Stomach (tissue), 9 donors: ENCODE measurements around the gene PRPF6. TPM values are rescaled to one million over a fixed set of nuclear protein-coding genes. Genes with fewer than 3 reads are reported as not detected.

Experiments used
- DNase-seq, 2 donors: peaks; one replicate each; pipeline versions ENCODE4 v3.0.0 to v3.0.0-alpha.2; 2013 to 2019
- H3K27ac ChIP-seq, 5 donors: fragments of 200-600 bp in 4 of 5; sonication (generic) in 4 of 5; one replicate each; pipeline ENCODE4 v1.5.1; 2013 to 2019; ENCODE audit warnings: mild to moderate bottlenecking in 1 of 5, moderate library complexity in 1 of 5
- H3K27me3 ChIP-seq, 3 donors: fragments of 200-600 bp; sonication (generic); one replicate each; pipeline ENCODE4 v1.5.1; 2017 to 2019; ENCODE audit warnings: mixed run types in 1 of 3
- H3K36me3 ChIP-seq, 4 donors: fragments of 200-600 bp; sonication (generic); 1 replicate in 3 of 4; 2 replicates in 1 of 4; pipeline ENCODE4 v1.5.1; 2016 to 2019
- H3K4me1 ChIP-seq, 4 donors: fragments of 200-600 bp; sonication (generic); one replicate each; pipeline ENCODE4 v1.5.1; 2016 to 2019
- H3K4me3 ChIP-seq, 4 donors: fragments of 200-600 bp; sonication (generic) in 3 of 4; one replicate each; pipeline ENCODE4 v1.5.1; 2016 to 2019; ENCODE audit warnings: mild to moderate bottlenecking in 1 of 4
- H3K9me3 ChIP-seq, 4 donors: fragments of 200-600 bp; sonication (generic); one replicate each; pipeline ENCODE4 v1.5.1; 2016 to 2019
- EP300 ChIP-seq: sonication (generic); formaldehyde crosslinking; IDR thresholded peaks from one replicate; pipeline ENCODE4 v1.6.1; 2017; ENCODE audit warnings: antibody characterized with exemption
- POLR2A ChIP-seq, 4 donors: fragments of 450-650 bp; IDR thresholded peaks; one replicate each; pipeline ENCODE4 v1.6.1; 2016; ENCODE audit warnings: antibody characterized with exemption in 4 of 4, control low read depth in 2 of 4, mild to moderate bottlenecking in 1 of 4, moderate library complexity in 1 of 4
- POLR2AphosphoS5 ChIP-seq, 3 donors: sonication (generic); formaldehyde crosslinking; IDR thresholded peaks; one replicate each; pipeline ENCODE4 v1.6.1; 2016; ENCODE audit warnings: antibody characterized with exemption in 3 of 3
- WGBS, 5 donors: extraction: QIAGEN DNeasy Blood & Tissue Kit in 3 of 5; methylation state at CpG; one replicate each; pipeline versions ENCODE4 v1.1.5 to v1.1.7; 2013 to 2018; 5-methylcytosine and 5-hydroxymethylcytosine counted together
- intact Hi-C: fragments of 100-400 bp; cut with DNase I; formaldehyde crosslinking; loops from one replicate; pipeline ENCODE4 v1.15.1; 2023; ENCODE audit warnings: low total_unique reads
- polyA plus RNA-seq, 3 donors: library from polyadenylated mRNA; stranded (reverse); fragments of 200-250 nt; gene quantifications; one replicate each; pipeline ENCODE4 v1.2.3, GENCODE V29; 2013
- total RNA-seq, 5 donors: library from RNA; depleted of rRNA; stranded (reverse); fragments of >200 nt; gene quantifications; one replicate each; pipeline versions ENCODE4 v1.1.0 to v1.2.3, GENCODE V29; 2014 to 2016
- TF ChIP-seq, protein P1 (sequence below), 7 experiments: fragments of 450-650 bp in 4 of 7; fragments of 200-600 bp in 3 of 7; sonication (generic) in 3 of 7; IDR thresholded peaks; one replicate each; pipeline ENCODE4 v1.5.1; 2016 to 2019; ENCODE audit warnings: antibody characterized with exemption in 7 of 7, control low read depth in 2 of 7, mild to moderate bottlenecking in 1 of 7
- donor health status: healthy with polysubstance abuse.
- donor health status: Bipolar disorder and iron deficiency.
- donor health status: healthy.

The PRPF6 gene
- total and polyA plus RNA-seq, 8 donors, result 27.0 to 67.4 (median 39.6) TPM

DNA sequence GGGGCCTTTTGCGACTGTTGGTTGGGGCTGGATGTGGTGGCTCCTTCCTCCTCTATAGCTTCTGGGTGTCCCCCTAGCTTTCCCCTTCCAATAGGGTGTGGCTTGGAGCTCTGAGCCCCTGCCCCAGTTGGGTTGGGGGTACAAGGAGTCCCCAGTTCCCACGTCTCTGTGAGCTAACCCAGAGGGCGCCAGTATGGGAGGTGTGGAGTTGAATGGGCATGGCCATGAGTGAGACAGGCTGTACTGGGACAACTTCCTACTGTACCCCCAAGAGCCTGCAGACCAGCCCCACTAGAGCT lies 56.2 kb downstream of the PRPF6 start:
- no peaks in the 10 kb centered on the region for H3K9me3 ChIP-seq
- no peak overlapping the region for H3K27ac ChIP-seq
- intact Hi-C loops, result no loop called here
- TF ChIP-seq POLR2A (IDR thresholded peaks at IDR 0.05) (no peak), EP300 (no peak)
- no peak overlapping the region for H3K4me3 ChIP-seq
- peaks cover 29 to 55% (median 50%) of the 10 kb centered on the region in 4 donors for H3K4me1 ChIP-seq
- no peak for DNase-seq
- peaks cover 11 to 36% (median 35%) of the 10 kb centered on the region in 4 donors for H3K36me3 ChIP-seq
- peaks cover 0 to 68% (median 60%) of the 10 kb centered on the region in 3 donors for H3K27me3 ChIP-seq
- 53 to 67% (median 63%) methylated on average over 3 of the region's 3 CpGs for WGBS, 5 donors

DNA sequence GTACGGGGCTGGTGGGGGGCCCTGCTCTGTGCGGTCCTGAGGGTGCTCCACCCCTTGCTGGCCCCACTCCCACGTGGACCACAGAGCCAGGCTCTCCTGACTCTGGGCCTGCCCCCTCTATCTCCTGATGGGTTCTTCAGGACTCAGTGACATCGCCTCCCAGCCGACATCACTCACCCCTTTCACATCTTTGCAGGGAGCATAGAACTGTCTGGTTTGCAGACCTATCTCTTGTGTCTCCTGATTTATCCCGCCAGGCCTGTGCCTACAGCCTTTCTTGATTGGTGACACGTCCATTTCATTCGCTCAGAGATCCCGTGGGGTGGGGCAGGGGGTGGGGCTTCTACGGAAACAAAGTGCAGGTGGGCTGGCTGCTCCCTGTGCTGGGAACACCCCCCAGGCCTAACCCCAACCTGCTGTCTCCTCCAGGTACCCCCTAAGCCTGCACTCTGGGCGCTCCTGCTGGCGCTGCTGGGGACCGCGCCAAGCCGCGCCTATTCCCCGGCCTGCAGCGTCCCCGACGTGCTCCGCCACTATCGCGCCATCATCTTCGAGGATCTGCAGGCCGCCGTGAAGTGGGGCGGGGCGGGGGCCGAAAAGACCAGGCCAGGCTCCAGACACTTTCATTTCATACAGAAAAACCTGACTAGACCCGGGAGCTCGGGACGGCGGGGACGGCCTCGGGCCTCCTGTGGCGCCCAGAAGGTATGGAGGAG lies 56.7 kb downstream of the PRPF6 start:
- Histone ChIP-seq H3K4me3 (peak overlapping the region; percentile 48 to 67 (median 54)), H3K9me3 (no peaks in the 10 kb centered on the region), H3K4me1 (peaks cover 32 to 60% (median 55%) of the 10 kb centered on the region in 4 donors), H3K36me3 (peaks cover 6 to 31% (median 30%) of the 10 kb centered on the region in 4 donors), H3K27me3 (peaks cover 0 to 73% (median 64%) of the 10 kb centered on the region in 3 donors), H3K27ac (peak overlapping the region in 1 of 5 donors; percentile 61)
- no peak for DNase-seq
- intact Hi-C loops, result no loop called here
- TF ChIP-seq, protein P1, sequence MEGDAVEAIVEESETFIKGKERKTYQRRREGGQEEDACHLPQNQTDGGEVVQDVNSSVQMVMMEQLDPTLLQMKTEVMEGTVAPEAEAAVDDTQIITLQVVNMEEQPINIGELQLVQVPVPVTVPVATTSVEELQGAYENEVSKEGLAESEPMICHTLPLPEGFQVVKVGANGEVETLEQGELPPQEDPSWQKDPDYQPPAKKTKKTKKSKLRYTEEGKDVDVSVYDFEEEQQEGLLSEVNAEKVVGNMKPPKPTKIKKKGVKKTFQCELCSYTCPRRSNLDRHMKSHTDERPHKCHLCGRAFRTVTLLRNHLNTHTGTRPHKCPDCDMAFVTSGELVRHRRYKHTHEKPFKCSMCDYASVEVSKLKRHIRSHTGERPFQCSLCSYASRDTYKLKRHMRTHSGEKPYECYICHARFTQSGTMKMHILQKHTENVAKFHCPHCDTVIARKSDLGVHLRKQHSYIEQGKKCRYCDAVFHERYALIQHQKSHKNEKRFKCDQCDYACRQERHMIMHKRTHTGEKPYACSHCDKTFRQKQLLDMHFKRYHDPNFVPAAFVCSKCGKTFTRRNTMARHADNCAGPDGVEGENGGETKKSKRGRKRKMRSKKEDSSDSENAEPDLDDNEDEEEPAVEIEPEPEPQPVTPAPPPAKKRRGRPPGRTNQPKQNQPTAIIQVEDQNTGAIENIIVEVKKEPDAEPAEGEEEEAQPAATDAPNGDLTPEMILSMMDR (IDR thresholded peaks at IDR 0.05), result no peak
- WGBS, 5 donors, result 7 to 11% (median 8%) methylated on average over 24 to 36 of the region's 36 CpGs

DNA sequence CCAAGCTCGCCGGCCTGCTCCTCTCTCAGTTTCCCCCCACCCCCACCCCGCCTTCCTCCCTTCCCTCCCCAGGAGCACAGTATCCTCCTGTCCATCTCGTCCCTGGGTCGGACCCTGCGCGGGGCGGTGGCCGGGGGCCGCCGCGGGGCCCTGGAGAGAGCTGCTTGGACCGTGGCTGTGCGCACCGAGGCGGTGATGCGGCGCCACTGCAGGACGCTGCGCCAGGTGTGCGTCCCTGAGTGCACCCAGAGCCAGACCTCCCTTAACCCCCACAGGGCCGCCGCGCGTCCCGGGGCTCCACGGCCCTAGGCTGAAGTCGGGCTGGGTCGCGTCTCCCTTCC lies 57.3 kb downstream of the PRPF6 start:
- TF ChIP-seq POLR2A (IDR thresholded peaks at IDR 0.05) (no peak), POLR2AphosphoS5 (IDR thresholded peaks at IDR 0.05) (no peak), EP300 (no peak)
- TF ChIP-seq, protein P1 (IDR thresholded peaks at IDR 0.05), result no peak
- peaks cover 32 to 60% (median 55%) of the 10 kb centered on the region in 4 donors for H3K4me1 ChIP-seq
- peak in 1 of 2 donors; percentile 69 for DNase-seq
- H3K27ac ChIP-seq, result peak overlapping the region; percentile 23 to 63 (median 57)
- WGBS, 5 donors, result 1 to 3% (median 1%) methylated on average over 24 to 30 of the region's 30 CpGs
- peak overlapping the region; percentile 48 to 67 (median 54) for H3K4me3 ChIP-seq
- H3K9me3 ChIP-seq, result no peaks in the 10 kb centered on the region
- peaks cover under 1 to 25% (median 25%) of the 10 kb centered on the region in 4 donors for H3K36me3 ChIP-seq
- peaks cover 0 to 78% (median 64%) of the 10 kb centered on the region in 3 donors for H3K27me3 ChIP-seq
- intact Hi-C loops, result no loop called here

DNA sequence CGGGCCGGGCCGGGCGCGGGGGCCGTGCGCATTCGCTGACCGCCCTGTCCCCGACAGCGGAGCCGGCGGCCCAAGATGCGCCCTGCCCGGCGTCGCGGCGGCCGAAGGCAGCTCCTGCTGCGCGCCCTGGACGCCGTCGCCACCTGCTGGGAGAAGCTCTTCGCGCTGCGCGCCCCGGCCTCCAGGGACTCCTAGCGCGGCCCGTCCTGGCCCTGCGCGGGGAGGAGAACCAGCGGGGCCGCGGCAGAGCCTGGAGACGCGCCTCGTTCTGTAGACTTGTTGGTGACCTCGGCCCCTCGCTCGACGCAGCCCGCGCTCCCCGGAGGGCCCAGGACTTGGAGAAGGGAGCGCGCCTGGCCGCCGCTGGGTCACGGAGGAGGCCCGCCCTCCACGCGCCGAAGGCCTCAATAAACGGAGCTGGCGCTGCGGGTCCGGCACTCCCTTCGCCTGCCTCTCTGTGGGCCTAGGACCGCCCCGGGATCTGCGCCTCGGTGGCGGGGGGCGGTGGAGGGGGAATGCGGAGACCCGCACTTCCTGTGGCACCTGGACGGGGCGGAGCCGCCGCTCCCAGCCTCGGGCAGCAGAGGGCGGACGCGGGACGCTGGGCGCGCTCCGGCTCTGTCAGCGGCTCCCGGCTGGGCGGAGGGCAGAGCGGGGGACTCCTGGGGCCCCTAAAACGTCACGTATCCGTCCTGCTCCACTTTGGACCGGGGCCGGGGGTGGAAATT lies 57.8 kb downstream of the PRPF6 start:
- Histone ChIP-seq H3K4me1 (peaks cover 32 to 60% (median 55%) of the 10 kb centered on the region in 4 donors), H3K27me3 (peaks cover 0 to 84% (median 64%) of the 10 kb centered on the region in 3 donors), H3K36me3 (peaks cover 0 to 20% (median 19%) of the 10 kb centered on the region in 4 donors), H3K4me3 (peak overlapping the region; percentile 48 to 67 (median 54)), H3K9me3 (no peaks in the 10 kb centered on the region), H3K27ac (peak overlapping the region; percentile 23 to 63 (median 57))
- intact Hi-C loops, result no loop called here
- WGBS, 5 donors, result 0 to 1% (median 0%) methylated on average over 3 to 91 of the region's 91 CpGs
- DNase-seq, result peak; percentile 78 to 93
- TF ChIP-seq POLR2AphosphoS5 (IDR thresholded peaks at IDR 0.05) (peak in 1 of 3 donors; percentile 3), EP300 (no peak), POLR2A (IDR thresholded peaks at IDR 0.05) (no peak)
- TF ChIP-seq, protein P1 (IDR thresholded peaks at IDR 0.05), result peak in 5 of 7 experiments; percentile 44 to 79 (median 72)
